Suprapubic skin (tissue), 3 donors: Measurements from ENCODE around the gene SLC22A23.

Experiments used
- EP300 ChIP-seq: sonication (generic); formaldehyde crosslinking; IDR thresholded peaks from one replicate; pipeline ENCODE4 v1.6.1; 2017; ENCODE audit warnings: antibody characterized with exemption
- POLR2A ChIP-seq, 2 donors: fragments of 450-650 bp; IDR thresholded peaks; one replicate each; pipeline ENCODE4 v1.6.1; 2017; ENCODE audit warnings: antibody characterized with exemption in 2 of 2, mild to moderate bottlenecking in 2 of 2, moderate library complexity in 2 of 2
- TF ChIP-seq, protein P1 (sequence below), 2 donors: fragments of 200-600 bp in 1 of 2; fragments of 450-650 bp in 1 of 2; sonication (generic) in 1 of 2; IDR thresholded peaks; one replicate each; pipeline ENCODE4 v1.5.1; 2016 to 2019; ENCODE audit warnings: antibody characterized with exemption in 2 of 2, mild to moderate bottlenecking in 1 of 2, moderate library complexity in 1 of 2

DNA sequence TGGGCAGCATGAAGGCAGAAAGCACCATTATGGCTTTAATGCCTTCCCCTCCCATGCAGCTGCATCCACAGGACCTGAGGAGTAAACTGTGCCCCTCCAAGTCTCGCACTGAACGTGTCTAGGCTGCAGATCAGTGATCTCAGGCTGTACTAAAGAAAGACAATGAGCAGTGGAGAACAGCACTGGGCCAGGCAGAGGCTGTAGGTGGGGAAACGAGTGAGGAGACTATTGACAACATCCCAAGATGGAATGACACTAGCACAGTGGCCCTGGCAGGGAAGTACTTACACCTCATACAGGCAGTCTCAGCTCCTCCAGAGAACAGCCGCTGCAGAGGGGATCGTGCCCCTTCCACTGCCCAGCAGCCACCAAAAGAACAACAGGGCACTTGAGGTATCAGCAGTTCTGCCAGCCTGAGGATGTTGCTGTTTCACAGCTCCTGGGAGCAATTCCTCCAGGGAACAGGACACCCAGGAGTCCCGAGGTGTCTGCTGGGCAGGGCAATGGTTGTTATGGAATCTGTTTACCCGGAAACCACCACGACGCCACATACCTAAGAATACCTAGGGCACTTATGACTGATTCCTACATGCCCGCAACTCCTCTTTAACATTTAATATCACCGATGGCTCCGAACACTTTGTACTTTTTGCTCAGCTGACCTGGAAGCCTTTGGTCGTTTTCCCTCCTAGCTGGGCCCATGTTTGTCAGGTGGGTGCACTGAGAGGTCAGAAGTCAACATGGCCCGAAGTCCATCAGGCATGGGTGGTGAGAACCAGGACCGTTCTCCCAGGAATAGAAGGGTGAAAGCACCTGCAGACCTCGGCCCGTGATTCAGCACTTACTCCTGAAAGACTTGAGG is 79.1 kb downstream of the SLC22A23 start:
- TF ChIP-seq, protein P1, sequence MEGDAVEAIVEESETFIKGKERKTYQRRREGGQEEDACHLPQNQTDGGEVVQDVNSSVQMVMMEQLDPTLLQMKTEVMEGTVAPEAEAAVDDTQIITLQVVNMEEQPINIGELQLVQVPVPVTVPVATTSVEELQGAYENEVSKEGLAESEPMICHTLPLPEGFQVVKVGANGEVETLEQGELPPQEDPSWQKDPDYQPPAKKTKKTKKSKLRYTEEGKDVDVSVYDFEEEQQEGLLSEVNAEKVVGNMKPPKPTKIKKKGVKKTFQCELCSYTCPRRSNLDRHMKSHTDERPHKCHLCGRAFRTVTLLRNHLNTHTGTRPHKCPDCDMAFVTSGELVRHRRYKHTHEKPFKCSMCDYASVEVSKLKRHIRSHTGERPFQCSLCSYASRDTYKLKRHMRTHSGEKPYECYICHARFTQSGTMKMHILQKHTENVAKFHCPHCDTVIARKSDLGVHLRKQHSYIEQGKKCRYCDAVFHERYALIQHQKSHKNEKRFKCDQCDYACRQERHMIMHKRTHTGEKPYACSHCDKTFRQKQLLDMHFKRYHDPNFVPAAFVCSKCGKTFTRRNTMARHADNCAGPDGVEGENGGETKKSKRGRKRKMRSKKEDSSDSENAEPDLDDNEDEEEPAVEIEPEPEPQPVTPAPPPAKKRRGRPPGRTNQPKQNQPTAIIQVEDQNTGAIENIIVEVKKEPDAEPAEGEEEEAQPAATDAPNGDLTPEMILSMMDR (IDR thresholded peaks at IDR 0.05): no peak
- no peak for TF ChIP-seq POLR2A (IDR thresholded peaks at IDR 0.05)
- TF ChIP-seq EP300: no peak
